GDM1 (cell line): Measurements from ENCODE around the gene SRSF9.
"Not testable (repeated sequence)": the region's sequence is repeated elsewhere in the genome, so short reads cannot be mapped to it uniquely, and the experiment has no call there.

Experiments used
- DNase-seq: peaks from one replicate; lab custom pipeline; 2025; lab: John Stamatoyannopoulos, UW

The SRSF9 gene

GRCh38 chr12:120481022-120481767 lies 11.6 kb upstream of the SRSF9 start:
- DNase-seq: no peak

- no peak for DNase-seq
Measured at GRCh38 chr12:120480211-120480610, 10.7 kb upstream of the SRSF9 start.

GRCh38 chr12:120479458-120479857 lies 9.9 kb upstream of the SRSF9 start:
- no peak for DNase-seq

- no peak for DNase-seq
Measured at GRCh38 chr12:120475643-120476042, 6.1 kb upstream of the SRSF9 start.

GRCh38 chr12:120474616-120474960 lies 5.0 kb upstream of the SRSF9 start:
- peak; percentile 47 for DNase-seq

GRCh38 chr12:120473807-120474615 lies 4.5 kb upstream of the SRSF9 start:
- DNase-seq: no peak

- DNase-seq: no peak
Measured at GRCh38 chr12:120472521-120472920, 3.0 kb upstream of the SRSF9 start.

GRCh38 chr12:120470150-120470784 lies 719 bp upstream of the SRSF9 start:
- DNase-seq: no peak

- DNase-seq: no peak
Measured at GRCh38 chr12:120468821-120469449, 613 bp downstream of the SRSF9 start.

GRCh38 chr12:120468325-120468820 lies 1.2 kb downstream of the SRSF9 start:
- DNase-seq: no peak

- DNase-seq: no peak
Measured at GRCh38 chr12:120467439-120467838, 2.1 kb downstream of the SRSF9 start.

GRCh38 chr12:120466560-120467315 lies 2.8 kb downstream of the SRSF9 start:
- no peak for DNase-seq

GRCh38 chr12:120465756-120466155 lies 3.8 kb downstream of the SRSF9 start:
- DNase-seq: no peak

- DNase-seq: no peak
Measured at GRCh38 chr12:120463712-120464111, 5.8 kb downstream of the SRSF9 start.

GRCh38 chr12:120462099-120462640 lies 7.4 kb downstream of the SRSF9 start:
- DNase-seq: no peak

- DNase-seq: no peak
Measured at GRCh38 chr12:120460157-120460556, 9.4 kb downstream of the SRSF9 start.

GRCh38 chr12:120457133-120457532 lies 12.4 kb downstream of the SRSF9 start:
- no peak for DNase-seq

GRCh38 chr12:120455302-120455701 lies 14.2 kb downstream of the SRSF9 start:
- no peak for DNase-seq

GRCh38 chr12:120453977-120454376 lies 15.6 kb downstream of the SRSF9 start:
- DNase-seq: no peak

GRCh38 chr12:120453060-120453750 lies 16.3 kb downstream of the SRSF9 start:
- no peak for DNase-seq

GRCh38 chr12:120452524-120452923 lies 17.0 kb downstream of the SRSF9 start:
- not testable (repeated sequence) for DNase-seq
